ENCODE measurements around the gene PRRT4. TPM values are rescaled to one million over a fixed set of nuclear protein-coding genes. Genes with fewer than 3 reads are reported as not detected.

Gene PRRT4
- total RNA-seq, 1 experiment from 2014 or later: 0.85 TPM

GRCh38 chr7:128322040-128322643, 39.3 kb downstream of the PRRT4 start:
- in situ Hi-C loops (cut with HindIII; ENCODE audit: low pct_unique_long_range_greater_than_20kb, low sequenced_read_pairs): no loop called here
- DNase-seq (ENCODE audit: low read depth, low spot score): peak; percentile 91

GRCh38 chr7:128321044-128321422, 40.5 kb downstream of the PRRT4 start:
- DNase-seq (ENCODE audit: low read depth, low spot score): no peak
- in situ Hi-C loops (cut with HindIII; ENCODE audit: low pct_unique_long_range_greater_than_20kb, low sequenced_read_pairs): no loop called here

GRCh38 chr7:128318691-128319090, 42.8 kb downstream of the PRRT4 start:
- in situ Hi-C loops (cut with HindIII; ENCODE audit: low pct_unique_long_range_greater_than_20kb, low sequenced_read_pairs): no loop called here
- no peak for DNase-seq (ENCODE audit: low read depth, low spot score)

GRCh38 chr7:128311013-128311412, 50.5 kb downstream of the PRRT4 start:
- in situ Hi-C loops (cut with HindIII; ENCODE audit: low pct_unique_long_range_greater_than_20kb, low sequenced_read_pairs): no loop called here
- no peak for DNase-seq (ENCODE audit: low read depth, low spot score)

- DNase-seq (ENCODE audit: low read depth, low spot score): no peak
- in situ Hi-C loops (cut with HindIII; ENCODE audit: low pct_unique_long_range_greater_than_20kb, low sequenced_read_pairs): no loop called here
Measured at GRCh38 chr7:128310499-128310898, 51.0 kb downstream of the PRRT4 start.

- no peak for DNase-seq (ENCODE audit: low read depth, low spot score)
Measured at GRCh38 chr7:128309976-128310375, 51.5 kb downstream of the PRRT4 start.

GRCh38 chr7:128309124-128309523, 52.4 kb downstream of the PRRT4 start:
- in situ Hi-C loops (cut with HindIII; ENCODE audit: low pct_unique_long_range_greater_than_20kb, low sequenced_read_pairs): no loop called here
- DNase-seq (ENCODE audit: low read depth, low spot score): no peak

More at GRCh38 chr7:128309976-128310375, 51.5 kb downstream of the PRRT4 start:
- in situ Hi-C loops (cut with HindIII; ENCODE audit: low pct_unique_long_range_greater_than_20kb, low sequenced_read_pairs): no loop called here

- in situ Hi-C loops (cut with HindIII; ENCODE audit: low pct_unique_long_range_greater_than_20kb, low sequenced_read_pairs): no loop called here
- DNase-seq (ENCODE audit: low read depth, low spot score): peak; percentile 25
Measured at GRCh38 chr7:128307061-128307460, 54.4 kb downstream of the PRRT4 start.

- peak; percentile 74 for DNase-seq (ENCODE audit: low read depth, low spot score)
- in situ Hi-C loops (cut with HindIII; ENCODE audit: low pct_unique_long_range_greater_than_20kb, low sequenced_read_pairs): no loop called here
Measured at GRCh38 chr7:128304212-128304611, 57.3 kb downstream of the PRRT4 start.

GRCh38 chr7:128303643-128304042, 57.8 kb downstream of the PRRT4 start:
- no peak for DNase-seq (ENCODE audit: low read depth, low spot score)
- in situ Hi-C loops (cut with HindIII; ENCODE audit: low pct_unique_long_range_greater_than_20kb, low sequenced_read_pairs): no loop called here

GRCh38 chr7:128303133-128303532, 58.4 kb downstream of the PRRT4 start:
- no peak for DNase-seq (ENCODE audit: low read depth, low spot score)
- in situ Hi-C loops (cut with HindIII; ENCODE audit: low pct_unique_long_range_greater_than_20kb, low sequenced_read_pairs): no loop called here

GRCh38 chr7:128302139-128302538, 59.4 kb downstream of the PRRT4 start:
- DNase-seq (ENCODE audit: low read depth, low spot score): no peak
- in situ Hi-C loops (cut with HindIII; ENCODE audit: low pct_unique_long_range_greater_than_20kb, low sequenced_read_pairs): no loop called here

Small RNA genes lying within 50 kb of the gene (small RNA-seq; reads per million reads assigned to genes)
- 0 reads per million in 2 experiments for gene RNU7-27P

Other genes with a start within 250 kb of the PRRT4 start
- not detected in 2 replicates for gene LEP, start 120.4 kb downstream of the PRRT4 start, total RNA-seq (2014; rRNA removed; shearing (Covaris generic))
- 51.5 and 52.7 TPM in 2 replicates for gene RBM28, start 17.8 kb downstream of the PRRT4 start, total RNA-seq (2014; rRNA removed; shearing (Covaris generic))
- gene IMPDH1, start 48.3 kb upstream of the PRRT4 start, total RNA-seq (2014; rRNA removed; shearing (Covaris generic)): 64.3 and 68.3 TPM in 2 replicates
- gene HILPDA, start 94.2 kb upstream of the PRRT4 start, total RNA-seq (2014; rRNA removed; shearing (Covaris generic)): 15.6 and 18.6 TPM in 2 replicates
- 55.7 and 58.5 TPM in 2 replicates for gene METTL2B, start 115.1 kb upstream of the PRRT4 start, total RNA-seq (2014; rRNA removed; shearing (Covaris generic))